Colonic mucosa (tissue), 4 donors: Measurements from ENCODE around the gene TPD52L1. TPM values are rescaled to one million over a fixed set of nuclear protein-coding genes. Genes with fewer than 3 reads are reported as not detected.

Source experiments
- DNase-seq: peaks from one replicate; pipeline ENCODE4 v3.0.0-alpha.2; 2020
- H3K27ac ChIP-seq: fragments of 200-600 bp; one replicate; pipeline ENCODE4 v1.8.0; 2021
- H3K27me3 ChIP-seq: fragments of 200-600 bp; one replicate; pipeline ENCODE4 v1.8.0; 2021
- H3K36me3 ChIP-seq: fragments of 200-600 bp; one replicate; pipeline ENCODE4 v1.8.0; 2021
- H3K4me1 ChIP-seq: fragments of 200-600 bp; one replicate; pipeline ENCODE4 v1.8.0; 2021; ENCODE audit warnings: mild to moderate bottlenecking
- H3K4me3 ChIP-seq: fragments of 200-600 bp; one replicate; pipeline ENCODE4 v1.8.0; 2021
- H3K9ac ChIP-seq, 2 donors: one replicate each; pipeline ENCODE4 v1.7.0; 2013; ENCODE audit warnings: control low read depth in 2 of 2, low read depth in 2 of 2, low read length in 2 of 2
- H3K9me3 ChIP-seq: fragments of 200-600 bp; one replicate; pipeline ENCODE4 v1.8.0; 2021
- CTCF ChIP-seq: fragments of 200-600 bp; IDR thresholded peaks from one replicate; pipeline ENCODE4 v1.8.0; 2022; ENCODE audit warnings: antibody characterized with exemption, mild to moderate bottlenecking
- intact Hi-C: fragments of 100-400 bp; cut with DNase I; formaldehyde crosslinking; loops from one replicate; pipeline ENCODE4 v1.14.1; 2022
- total RNA-seq, 2 donors: library from RNA; stranded (reverse); fragmentation: NEBNext Ultra II Directional in 1 of 2; extraction: Animal tissue kit (Norgen Biotek cat#: 25700) in 1 of 2; gene quantifications; one replicate each; pipeline ENCODE4 v1.2.1, GENCODE V29; 2021
- donor health status: healthy.
- donor health status: DM: no; HTN: no; CAD: no.
- donor health status: DM: no; HTN: no; CAD: no.

The TPD52L1 gene
- total RNA-seq, 2 donors from 2014 or later = 15.5 to 16.9 TPM

GRCh38 chr6:125251516-125252220, 98.1 kb downstream of the TPD52L1 start:
- Histone ChIP-seq H3K9me3 (no peaks in the 10 kb centered on the region), H3K4me3 (no peak overlapping the region), H3K36me3 (no peaks in the 10 kb centered on the region), H3K27me3 (no peaks in the 10 kb centered on the region), H3K4me1 (no peaks in the 10 kb centered on the region), H3K27ac (no peak overlapping the region), H3K9ac (no peak overlapping the region)
- DNase-seq = no peak
- intact Hi-C loops = no loop called here
- no peak for TF ChIP-seq CTCF

- no peak for DNase-seq
- Histone ChIP-seq H3K27ac (no peak overlapping the region), H3K36me3 (no peaks in the 10 kb centered on the region), H3K9ac (no peak overlapping the region), H3K9me3 (no peaks in the 10 kb centered on the region), H3K27me3 (no peaks in the 10 kb centered on the region), H3K4me1 (no peaks in the 10 kb centered on the region), H3K4me3 (no peak overlapping the region)
- intact Hi-C loops = no loop called here
- TF ChIP-seq CTCF = no peak
Observed at GRCh38 chr6:125252891-125253290, 99.3 kb downstream of the TPD52L1 start.

DNA sequence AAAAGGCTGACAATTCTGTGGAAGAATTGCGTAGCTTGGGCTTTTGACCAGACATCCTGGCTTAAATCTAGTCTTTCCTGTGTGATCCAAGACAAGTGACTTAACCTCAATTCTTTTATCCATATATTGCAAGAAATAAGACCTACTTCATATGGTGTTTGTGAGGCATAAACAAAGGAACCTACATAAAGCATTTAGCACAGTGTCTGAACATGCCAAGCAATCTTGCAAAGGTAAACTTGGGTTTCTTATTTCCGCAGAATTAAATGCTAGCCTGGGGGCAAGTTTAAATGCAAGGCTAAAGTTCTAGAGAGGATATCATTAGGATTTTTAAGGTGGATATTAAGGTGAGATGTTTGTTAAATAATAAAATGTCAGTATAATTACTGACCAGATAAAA, 100.3 kb downstream of the TPD52L1 start:
- intact Hi-C loops = no loop called here
- no peak for TF ChIP-seq CTCF
- no peak for DNase-seq
- Histone ChIP-seq H3K4me3 (no peak overlapping the region), H3K36me3 (no peaks in the 10 kb centered on the region), H3K27me3 (no peaks in the 10 kb centered on the region), H3K9ac (no peak overlapping the region), H3K9me3 (no peaks in the 10 kb centered on the region), H3K4me1 (no peaks in the 10 kb centered on the region), H3K27ac (no peak overlapping the region)

DNA sequence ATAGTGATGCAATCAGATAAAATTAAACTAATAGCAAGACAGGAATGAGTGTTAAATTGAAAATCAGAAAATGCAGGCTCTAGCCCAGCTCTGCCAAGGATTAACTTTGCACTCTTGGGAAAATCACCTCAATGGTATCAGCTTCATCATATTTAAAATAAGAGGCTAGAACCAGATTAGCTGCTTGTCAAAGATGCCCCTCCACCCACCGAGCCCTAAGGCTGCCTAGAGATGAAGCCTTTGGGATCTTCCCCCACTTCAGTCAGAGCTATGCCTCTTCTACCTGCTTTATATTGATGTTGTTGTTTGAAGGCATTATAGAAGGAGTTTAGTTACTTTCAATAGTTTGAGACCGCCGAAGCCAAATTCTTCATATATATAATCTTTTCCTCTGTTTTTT, 100.7 kb downstream of the TPD52L1 start:
- Histone ChIP-seq H3K27ac (no peak overlapping the region), H3K36me3 (no peaks in the 10 kb centered on the region), H3K4me1 (no peaks in the 10 kb centered on the region), H3K9me3 (no peaks in the 10 kb centered on the region), H3K27me3 (no peaks in the 10 kb centered on the region), H3K9ac (no peak overlapping the region), H3K4me3 (no peak overlapping the region)
- intact Hi-C loops = no loop called here
- no peak for TF ChIP-seq CTCF
- DNase-seq = no peak

- Histone ChIP-seq H3K4me1 (no peaks in the 10 kb centered on the region), H3K36me3 (no peaks in the 10 kb centered on the region), H3K4me3 (no peak overlapping the region), H3K9ac (no peak overlapping the region), H3K9me3 (no peaks in the 10 kb centered on the region), H3K27ac (no peak overlapping the region), H3K27me3 (no peaks in the 10 kb centered on the region)
- TF ChIP-seq CTCF = no peak
- intact Hi-C loops = no loop called here
- no peak for DNase-seq
Observed at GRCh38 chr6:125255201-125255600, 101.6 kb downstream of the TPD52L1 start.
